ENCODE results near the gene PSMC5.

- no peak for TF ChIP-seq CTCF (IDR thresholded peaks at IDR 0.05)
- TF ChIP-seq POLR2A (IDR thresholded peaks at IDR 0.05), result no peak
These were observed 28.6 kb upstream of the PSMC5 start for GRCh38 chr17:63798572-63799106.

Data from lower leg skin (tissue), 3 donors.